Activated CD8-positive, alpha-beta memory T cell treated with anti-CD3 and anti-CD28 coated beads for 48 hours (primary cell): ENCODE data around the gene FBLN5.

Experiments
- DNase-seq, 3 experiments: peaks; one replicate each; pipeline ENCODE4 v3.0.0-alpha.2; 2020; ENCODE audit warnings: low read depth in 2 of 3, low spot score in 2 of 3

The FBLN5 gene

DNA sequence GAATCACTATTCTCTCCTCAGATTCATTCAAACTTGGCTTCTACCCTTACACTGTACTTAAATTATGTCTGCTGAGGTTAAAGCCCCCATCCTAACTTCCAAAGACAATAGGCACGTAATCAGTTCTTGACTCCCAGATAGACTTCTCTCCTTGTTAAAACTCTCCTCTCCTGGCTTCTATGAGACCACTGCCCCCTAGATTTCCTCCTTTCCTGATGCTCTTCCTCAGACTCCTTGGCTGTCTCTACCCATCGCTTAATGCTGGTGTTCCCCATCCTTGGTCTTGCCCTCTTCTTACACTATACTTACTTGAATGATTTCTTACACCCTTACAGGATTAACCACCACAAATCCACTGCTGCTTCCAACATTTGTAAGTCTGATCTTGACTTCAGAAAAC is 112.9 kb downstream of the FBLN5 start:
- DNase-seq, result no peak

DNA sequence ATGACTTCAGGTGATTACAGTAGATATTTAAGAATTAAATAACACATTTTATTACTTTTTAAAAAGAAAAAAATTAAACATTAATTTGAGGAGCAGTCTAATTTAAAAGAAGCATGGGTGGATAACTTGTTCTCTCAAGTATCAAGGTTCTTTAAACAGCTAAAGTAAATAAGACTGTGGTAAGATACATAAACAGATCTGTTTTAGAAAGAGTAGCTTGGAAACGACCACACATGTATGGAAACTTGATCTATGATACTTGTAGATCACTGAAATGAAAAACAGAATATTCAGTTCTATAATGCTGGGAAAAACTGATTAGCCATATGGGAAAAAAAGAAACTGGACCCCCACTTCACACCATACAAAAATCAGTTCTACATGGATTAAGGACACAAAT is 116.2 kb downstream of the FBLN5 start:
- no peak for DNase-seq

DNA sequence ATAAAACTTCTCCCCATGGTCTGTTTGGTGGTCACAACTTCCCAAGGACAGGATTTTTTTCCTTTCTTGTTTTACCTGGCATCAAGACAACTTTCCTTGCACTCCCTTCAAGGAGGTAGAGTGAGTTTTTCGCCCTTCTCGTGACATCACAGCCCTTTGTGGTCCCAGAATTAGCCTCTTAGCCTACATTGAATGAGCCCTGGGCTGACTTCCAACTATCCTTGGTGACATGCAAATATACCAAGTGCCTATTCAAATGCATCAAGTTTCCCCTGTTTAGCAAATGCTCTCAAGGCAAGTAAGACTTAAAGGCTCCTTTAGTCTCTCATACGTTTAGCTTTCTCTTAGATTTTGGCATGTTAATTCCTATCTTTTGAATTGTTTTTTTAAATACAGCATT is 116.7 kb downstream of the FBLN5 start:
- no peak for DNase-seq

GRCh38 chr14:91829511-91829910 is 118.0 kb downstream of the FBLN5 start:
- DNase-seq, result no peak

DNA sequence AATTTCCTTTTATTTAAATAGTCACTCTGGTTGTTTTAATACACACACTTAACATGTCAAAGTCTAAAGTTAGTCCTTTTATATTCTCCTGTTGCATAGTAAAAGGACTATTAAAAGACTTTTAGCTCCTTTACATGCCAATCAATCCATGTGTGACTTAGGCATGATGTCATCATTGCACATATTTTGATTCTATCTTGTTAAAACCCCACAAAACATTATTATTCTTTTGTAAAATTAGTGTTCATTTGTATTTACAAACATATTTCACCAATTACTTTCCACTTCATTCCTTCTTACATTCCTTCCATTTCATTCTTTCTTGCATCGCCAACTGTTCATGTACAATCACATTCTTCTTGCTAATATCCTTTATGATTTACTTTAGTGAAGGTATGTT is 119.7 kb downstream of the FBLN5 start:
- no peak for DNase-seq
